HCT116 (cell line): ENCODE data around the gene ARL14EPL. TPM values are rescaled to one million over a fixed set of nuclear protein-coding genes. Genes with fewer than 3 reads are reported as not detected.

Experiments used
- ATAC-seq: fragments of 200-7000 bp; cut with Tn5 transposase; 2 replicates; pipeline ENCODE4 v1.9.1; 2020; ENCODE audit warnings: mild to moderate bottlenecking, moderate library complexity
- BruUV-seq: library from RNA; stranded (reverse); fragments of 400-500 nt; replicated peaks from 2 replicates; lab custom pipeline; 2021; lab: Mats Ljungman, UMichigan
- CTCF ChIA-PET: fragments of 300-600 bp; sonication (Branson Sonifier 250); formaldehyde crosslinking; loops from one replicate; lab custom pipeline; 2021; ENCODE audit warnings: antibody characterized with exemption; lab: Charles Lee
- POLR2A ChIA-PET: fragments of 300-600, 350-600 bp; sonication (Branson Sonifier 250); formaldehyde crosslinking; loops from one replicate; lab custom pipeline; 2021; ENCODE audit warnings: antibody characterized with exemption; lab: Charles Lee
- RAD21 ChIA-PET, 2 experiments: fragments of 300-600 bp; sonication (Branson Sonifier 250); formaldehyde crosslinking; loops; one replicate each; lab custom pipeline; 2023; ENCODE audit warnings: low total read pairs in 2 of 2; ENCODE audit not compliant: uncharacterized antibody in 2 of 2, unreplicated experiment in 2 of 2, low non-redundant PET in 1 of 2; lab: Charles Lee
- DNase-seq: peaks from one replicate; pipeline ENCODE4 v3.0.0-alpha.2; 2010; ENCODE audit warnings: low read depth, low spot score
- H2AFZ ChIP-seq: fragments of 200-600 bp; shearing (Covaris generic), sonication (generic); 2 replicates; pipeline ENCODE4 v1.6.1; 2017; ENCODE audit warnings: low read depth, mixed run types, mixed read lengths, antibody characterized with exemption, low read length; ENCODE audit not compliant: poor library complexity, severe bottlenecking
- H3K27ac ChIP-seq: 2 replicates; pipeline ENCODE4 v1.5.1; 2012; ENCODE audit warnings: low read depth, low read length
- H3K27me3 ChIP-seq: fragments of 200-600 bp; sonication (generic); 2 replicates; pipeline ENCODE4 v1.6.1; 2016; ENCODE audit warnings: mixed run types, low read length, mixed read lengths; ENCODE audit not compliant: insufficient read depth
- H3K36me3 ChIP-seq, 2 experiments: fragments of 200-500 bp in 1 of 2; fragments of 200-600 bp in 1 of 2; sonication (Bioruptor generic) in 1 of 2; sonication (generic) in 1 of 2; 2 replicates each; pipeline versions ENCODE4 v1.5.1 to v1.6.1; 2014 to 2016; ENCODE audit warnings: low read length in 2 of 2, inconsistent platforms in 1 of 2, mixed read lengths in 1 of 2, mixed run types in 1 of 2; ENCODE audit not compliant: insufficient read depth in 2 of 2, control insufficient read depth in 1 of 2
- H3K4me1 ChIP-seq, 2 experiments: fragments of 200-600 bp in 1 of 2; sonication (generic) in 1 of 2; 2 replicates each; pipeline versions ENCODE4 v1.5.1 to v1.6.1; 2012 to 2017; ENCODE audit warnings: low read length in 2 of 2, inconsistent platforms in 1 of 2, mild to moderate bottlenecking in 1 of 2, mixed read lengths in 1 of 2, mixed run types in 1 of 2, moderate library complexity in 1 of 2; ENCODE audit not compliant: insufficient read depth in 2 of 2, control insufficient read depth in 1 of 2
- H3K4me2 ChIP-seq: fragments of 200-600 bp; sonication (generic); 2 replicates; pipeline ENCODE4 v1.6.1; 2017; ENCODE audit warnings: mixed run types, low read length, mixed read lengths
- H3K4me3 ChIP-seq, 2 experiments: fragments of 200-600 bp in 1 of 2; sonication (generic) in 1 of 2; replicated peaks in 1 of 2; 2 replicates each; pipeline ENCODE4 v1.5.1; 2011 to 2016; ENCODE audit warnings: low read length in 2 of 2, control low read depth in 1 of 2, low read depth in 1 of 2, mild to moderate bottlenecking in 1 of 2, mixed read lengths in 1 of 2, mixed run types in 1 of 2
- H3K79me2 ChIP-seq: fragments of 200-600 bp; sonication (generic); 2 replicates; pipeline ENCODE4 v1.6.1; 2017; ENCODE audit warnings: mild to moderate bottlenecking, mixed run types, low read length, moderate library complexity, mixed read lengths; ENCODE audit not compliant: insufficient read depth
- H3K9ac ChIP-seq: fragments of 200-600 bp; sonication (generic); 2 replicates; pipeline ENCODE4 v1.6.1; 2016; ENCODE audit warnings: low read length, mixed read lengths
- H3K9me2 ChIP-seq: fragments of 200-600 bp; sonication (generic), shearing (Covaris generic); 2 replicates; pipeline ENCODE4 v1.6.1; 2017; ENCODE audit warnings: mixed run types, mild to moderate bottlenecking, moderate library complexity; ENCODE audit not compliant: insufficient read depth
- H3K9me3 ChIP-seq, 2 experiments: fragments of 200-500 bp in 1 of 2; fragments of 200-600 bp in 1 of 2; sonication (Bioruptor generic) in 1 of 2; sonication (generic) in 1 of 2; 2 replicates each; pipeline ENCODE4 v1.6.1; 2014 to 2017; ENCODE audit warnings: low read length in 2 of 2, mixed read lengths in 2 of 2, inconsistent platforms in 1 of 2, low read depth in 1 of 2, mild to moderate bottlenecking in 1 of 2, mixed run types in 1 of 2, moderate library complexity in 1 of 2; ENCODE audit not compliant: control insufficient read depth in 1 of 2, insufficient read depth in 1 of 2
- H4K20me1 ChIP-seq: fragments of 200-600 bp; sonication (generic), shearing (Covaris generic); 2 replicates; pipeline ENCODE4 v1.6.1; 2017; ENCODE audit warnings: mixed run types, mild to moderate bottlenecking, moderate library complexity; ENCODE audit not compliant: insufficient read depth
- CBX3 ChIP-seq: IDR thresholded peaks from 2 replicates; pipeline ENCODE4 v1.6.1; 2012; ENCODE audit warnings: low read depth
- EZH2 ChIP-seq: fragments of 200-600 bp; sonication (generic); IDR thresholded peaks from 2 replicates; pipeline ENCODE4 v1.6.1; 2017; ENCODE audit warnings: antibody characterized with exemption, mixed run types
- EZH2phosphoT487 ChIP-seq: fragments of 200-600 bp; IDR thresholded peaks from 2 replicates; pipeline ENCODE4 v1.6.1; 2018; ENCODE audit warnings: antibody characterized with exemption, borderline replicate concordance
- SIN3A ChIP-seq: IDR thresholded peaks from 2 replicates; pipeline ENCODE4 v1.6.1; 2012; ENCODE audit warnings: low read depth
- SP1 ChIP-seq: IDR thresholded peaks from 2 replicates; pipeline ENCODE4 v1.6.1; 2012; ENCODE audit warnings: low read depth
- ZFX ChIP-seq: fragments of 450-650 bp; IDR thresholded peaks from 2 replicates; pipeline ENCODE4 v1.6.1; 2017
- intact Hi-C: fragments of 100-400 bp; cut with micrococcal nuclease; formaldehyde crosslinking; loops from 2 replicates; pipeline ENCODE4 v1.10.0; 2022
- total RNA-seq: library from RNA; stranded (reverse); gene quantifications from one replicate; pipeline ENCODE4 v1.2.1, GENCODE V29; 2021; ENCODE audit not compliant: unreplicated experiment
- TF ChIP-seq, protein P1 (sequence below): IDR thresholded peaks from 2 replicates; pipeline ENCODE4 v1.6.1; 2012
- TF ChIP-seq, protein P2 (sequence below): IDR thresholded peaks from 2 replicates; pipeline ENCODE4 v1.6.1; 2012

ARL14EPL gene
- total RNA-seq, 1 experiment from 2014 or later: 22.9 TPM

DNA sequence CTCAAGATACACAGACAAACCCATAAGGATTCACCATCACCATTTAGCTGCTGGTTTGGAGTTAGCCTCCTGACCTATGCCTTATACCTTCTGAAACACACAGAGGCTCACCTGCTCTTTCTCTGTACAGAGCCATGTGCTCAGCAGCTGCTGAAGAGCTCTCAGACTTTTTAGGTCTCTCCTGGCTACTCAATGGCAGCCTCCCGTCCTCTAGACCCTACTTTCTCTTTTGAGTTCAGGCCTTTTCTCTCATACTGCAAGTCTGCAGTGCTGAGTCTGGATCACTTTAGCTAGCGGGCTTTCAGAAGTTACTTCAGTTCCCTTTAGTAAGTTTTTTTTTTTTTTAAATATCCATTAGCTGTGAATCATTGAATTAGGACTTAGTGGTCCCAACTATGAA lies 44.3 kb upstream of the ARL14EPL start:
- CTCF ChIA-PET: no interaction called here
- intact Hi-C loops: no loop called here

DNA sequence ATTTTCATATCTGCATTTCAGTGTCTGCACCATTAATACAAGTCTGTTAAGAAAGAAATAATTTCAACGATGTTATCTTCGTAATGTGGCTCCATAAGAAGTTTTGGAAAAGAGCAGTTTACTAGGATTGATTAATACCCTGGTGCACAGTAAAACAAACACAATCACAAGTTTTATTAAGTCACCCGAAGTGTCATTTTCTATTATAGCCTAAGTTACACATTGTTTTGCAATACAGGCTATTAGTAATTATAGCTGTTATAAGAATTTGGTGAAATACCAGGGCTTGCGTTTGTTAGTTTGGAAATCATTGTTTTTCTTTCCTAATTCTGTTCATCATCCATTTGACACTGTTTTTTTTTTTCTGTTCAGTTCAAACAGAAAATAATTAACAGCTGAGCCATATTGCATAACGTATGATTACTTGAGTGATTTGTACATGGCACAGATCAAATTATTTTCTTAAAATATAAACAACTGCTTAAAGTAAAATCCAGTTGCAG lies 39.4 kb upstream of the ARL14EPL start:
- H3K36me3 ChIP-seq: no peaks in the 10 kb centered on the region
- H2AFZ ChIP-seq: no peak overlapping the region
- no peaks in the 10 kb centered on the region for H3K4me1 ChIP-seq
- H3K9me3 ChIP-seq: no peaks in the 10 kb centered on the region
- H3K79me2 ChIP-seq: no peaks in the 10 kb centered on the region
- intact Hi-C loops: no loop called here
- H3K27ac ChIP-seq: no peak overlapping the region
- H3K9ac ChIP-seq: no peak overlapping the region
- no peak overlapping the region for H3K4me2 ChIP-seq
- DNase-seq (no peak), ATAC-seq (no peak)
- BruUV-seq: no TSS peak
- H4K20me1 ChIP-seq: no peaks in the 10 kb centered on the region
- no peaks in the 10 kb centered on the region for H3K27me3 ChIP-seq
- no peaks in the 10 kb centered on the region for H3K9me2 ChIP-seq
- ChIA-PET RAD21 (no interaction called here), POLR2A (interaction anchor here (1.3 kb wide), 1 partner anchor 10 kb away, joined by 4 read pairs; no protein-coding TSS in a partner anchor), CTCF (no interaction called here)
- no peak overlapping the region for H3K4me3 ChIP-seq
- TF ChIP-seq SIN3A: no peak
- TF ChIP-seq EZH2: no peak
- TF ChIP-seq EZH2phosphoT487: no peak

More for the DNA sequence above, 44.3 kb upstream of the ARL14EPL start:
- Histone ChIP-seq H3K27ac (no peak overlapping the region), H3K79me2 (no peaks in the 10 kb centered on the region), H3K9me2 (no peaks in the 10 kb centered on the region), H2AFZ (no peak overlapping the region), H3K9me3 (no peaks in the 10 kb centered on the region), H3K36me3 (no peaks in the 10 kb centered on the region), H3K9ac (no peak overlapping the region), H3K4me1 (no peaks in the 10 kb centered on the region; a peak in 1 of 4 replicates), H3K4me3 (no peak overlapping the region), H3K4me2 (no peak overlapping the region), H3K27me3 (no peaks in the 10 kb centered on the region), H4K20me1 (no peaks in the 10 kb centered on the region)
- no peak for TF ChIP-seq CBX3
- TF ChIP-seq, protein P1, sequence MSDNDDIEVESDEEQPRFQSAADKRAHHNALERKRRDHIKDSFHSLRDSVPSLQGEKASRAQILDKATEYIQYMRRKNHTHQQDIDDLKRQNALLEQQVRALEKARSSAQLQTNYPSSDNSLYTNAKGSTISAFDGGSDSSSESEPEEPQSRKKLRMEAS: no peak
- TF ChIP-seq SP1: no peak
- TF ChIP-seq, protein P2, sequence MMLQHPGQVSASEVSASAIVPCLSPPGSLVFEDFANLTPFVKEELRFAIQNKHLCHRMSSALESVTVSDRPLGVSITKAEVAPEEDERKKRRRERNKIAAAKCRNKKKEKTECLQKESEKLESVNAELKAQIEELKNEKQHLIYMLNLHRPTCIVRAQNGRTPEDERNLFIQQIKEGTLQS: no peak
- TF ChIP-seq SIN3A: no peak
- 0 out of 2 replicates have a peak, but pooled peaks have one; percentile 16 for TF ChIP-seq ZFX
- no peak for ATAC-seq
- ChIA-PET RAD21 (no interaction called here), POLR2A (interaction anchor here (1.0 kb wide), 1 partner anchor 10 kb away, joined by 4 read pairs; no protein-coding TSS in a partner anchor)
- BruUV-seq: no TSS peak
- no peak for DNase-seq
